HG03460 (cell line): ENCODE results near the gene CLN3.
"Not testable (repeated sequence)": the region's sequence is repeated elsewhere in the genome, so short reads cannot be mapped to it uniquely, and the experiment has no call there.

Experiments
- ATAC-seq: cut with Tn5 transposase; IDR thresholded peaks from one replicate; pipeline ENCODE4 v1.9.1; 2021; ENCODE audit not compliant: unreplicated experiment

CLN3 gene

GRCh38 chr16:28491970-28492474, at the start of gene CLN3:
CLN3 (minus strand) TSS chr16:28492074; CDS start chr16:28491759, 315 bp downstream.
- ATAC-seq: peak; percentile 52

- no peak for ATAC-seq
Measured at GRCh38 chr16:28540346-28540745, 48.5 kb upstream of the CLN3 start.

DNA sequence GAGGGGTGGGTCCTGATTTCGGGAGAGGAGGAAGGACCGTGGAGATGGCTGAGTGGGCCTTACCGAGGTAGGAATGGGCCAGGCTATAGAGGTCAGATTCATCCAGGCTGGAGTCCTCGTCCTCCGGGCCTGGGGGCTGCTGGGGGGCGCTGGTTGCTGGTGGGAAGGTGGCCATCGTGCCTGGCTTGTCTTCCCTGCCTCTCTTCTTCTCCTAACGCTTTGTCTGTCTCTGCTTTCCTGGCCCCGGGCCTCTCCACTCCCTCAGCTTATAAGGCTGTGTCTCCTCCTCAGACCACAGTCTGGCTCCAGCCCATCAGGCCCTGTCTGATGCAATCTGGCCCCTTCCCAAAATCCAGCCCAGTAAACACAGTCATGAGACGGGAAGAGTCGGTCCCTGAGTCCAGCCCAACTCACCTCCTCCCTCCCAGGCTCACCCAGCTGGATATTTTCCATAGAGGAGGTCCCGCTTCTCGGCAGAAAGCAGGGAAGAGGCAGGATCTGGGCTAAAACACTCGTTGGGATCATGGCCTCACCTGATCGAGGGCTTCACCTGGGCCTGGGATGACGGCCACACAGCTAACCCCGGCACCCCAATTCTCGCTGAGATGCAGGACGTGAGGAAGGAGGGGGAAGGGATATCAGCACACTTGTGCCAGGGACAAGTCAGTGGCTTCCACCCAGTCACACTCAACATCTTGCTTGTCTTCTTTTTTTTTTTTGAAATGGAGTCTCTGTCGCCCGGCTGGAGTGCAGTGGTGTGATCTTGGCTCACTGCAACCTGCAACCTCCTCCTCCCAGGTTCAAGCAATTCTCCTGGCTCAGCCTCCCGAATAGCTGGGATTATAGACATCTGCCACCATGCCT, 47.1 kb upstream of the CLN3 start, which contains the start of gene NUPR1:
NUPR1 (minus strand) TSS at position 242 of the 864 bp plus-strand sequence; CDS start at position 175, 67 bp downstream.
- ATAC-seq: no peak

- no peak for ATAC-seq
Measured at GRCh38 chr16:28537964-28538732, 46.3 kb upstream of the CLN3 start.

DNA sequence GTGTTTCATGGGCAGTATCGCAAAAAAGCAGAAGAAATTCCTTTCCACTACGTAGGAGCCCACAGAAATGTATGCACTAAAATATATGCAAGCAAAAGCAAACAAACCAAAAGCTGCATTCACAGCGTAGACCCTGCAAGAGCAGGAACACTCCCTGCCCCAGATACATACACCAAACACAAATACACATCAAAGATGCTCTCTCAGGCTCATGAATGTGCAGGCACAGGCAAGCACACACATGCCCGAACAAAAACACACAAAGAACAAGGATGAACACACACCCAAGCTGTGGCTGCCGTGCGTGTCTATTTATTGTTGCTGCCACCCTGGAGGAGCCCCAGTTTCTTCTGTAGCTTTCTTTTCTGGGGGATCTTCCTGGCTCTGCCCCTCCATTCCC, 45.2 kb upstream of the CLN3 start:
- ATAC-seq: no peak

GRCh38 chr16:28534542-28535373, 42.9 kb upstream of the CLN3 start:
- no peak for ATAC-seq

- no peak for ATAC-seq
Measured at GRCh38 chr16:28532940-28533647, 41.2 kb upstream of the CLN3 start.

GRCh38 chr16:28531777-28532744, 40.2 kb upstream of the CLN3 start:
- ATAC-seq: no peak

DNA sequence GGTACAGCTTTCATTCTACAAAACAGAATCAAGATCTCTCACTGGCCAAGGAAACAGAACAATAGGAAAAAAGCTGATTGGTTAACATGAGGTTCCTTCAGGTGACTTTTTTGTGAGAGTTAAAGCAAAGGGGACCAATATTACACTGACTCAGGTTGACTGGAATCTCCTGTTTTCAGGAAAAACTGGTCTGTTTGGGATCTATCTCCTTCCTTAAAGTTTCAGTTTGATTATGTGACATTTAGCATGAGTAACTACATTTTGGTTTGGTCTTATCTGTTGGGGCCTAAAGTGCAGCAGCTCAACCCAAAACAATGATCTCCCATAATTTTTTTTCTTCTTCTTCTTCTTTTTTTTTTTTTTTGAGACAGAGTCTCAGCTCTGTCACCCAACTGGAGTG, 37.2 kb upstream of the CLN3 start:
- ATAC-seq: no peak

DNA sequence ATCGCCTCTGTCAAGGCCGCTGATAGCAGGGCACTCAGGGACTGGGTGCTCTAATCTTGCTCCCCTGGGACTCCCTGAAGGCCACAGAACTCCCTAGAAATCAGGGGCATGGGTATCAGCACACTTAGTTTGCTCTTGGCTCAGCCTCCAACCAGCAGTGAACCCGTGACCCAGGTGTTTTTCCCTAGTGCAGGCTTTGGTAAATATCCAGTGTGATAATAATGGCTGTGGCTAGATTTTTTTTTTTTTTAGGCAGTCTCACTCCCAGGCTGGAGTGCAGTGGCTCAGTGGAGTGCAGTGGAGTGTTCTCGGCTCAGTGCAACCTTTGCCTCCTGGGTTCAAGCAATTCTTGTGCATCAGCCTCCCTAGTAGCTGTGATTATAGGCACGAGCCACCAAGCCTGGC, 36.6 kb upstream of the CLN3 start:
- ATAC-seq: no peak

GRCh38 chr16:28527985-28528384, 36.1 kb upstream of the CLN3 start:
- ATAC-seq: no peak

DNA sequence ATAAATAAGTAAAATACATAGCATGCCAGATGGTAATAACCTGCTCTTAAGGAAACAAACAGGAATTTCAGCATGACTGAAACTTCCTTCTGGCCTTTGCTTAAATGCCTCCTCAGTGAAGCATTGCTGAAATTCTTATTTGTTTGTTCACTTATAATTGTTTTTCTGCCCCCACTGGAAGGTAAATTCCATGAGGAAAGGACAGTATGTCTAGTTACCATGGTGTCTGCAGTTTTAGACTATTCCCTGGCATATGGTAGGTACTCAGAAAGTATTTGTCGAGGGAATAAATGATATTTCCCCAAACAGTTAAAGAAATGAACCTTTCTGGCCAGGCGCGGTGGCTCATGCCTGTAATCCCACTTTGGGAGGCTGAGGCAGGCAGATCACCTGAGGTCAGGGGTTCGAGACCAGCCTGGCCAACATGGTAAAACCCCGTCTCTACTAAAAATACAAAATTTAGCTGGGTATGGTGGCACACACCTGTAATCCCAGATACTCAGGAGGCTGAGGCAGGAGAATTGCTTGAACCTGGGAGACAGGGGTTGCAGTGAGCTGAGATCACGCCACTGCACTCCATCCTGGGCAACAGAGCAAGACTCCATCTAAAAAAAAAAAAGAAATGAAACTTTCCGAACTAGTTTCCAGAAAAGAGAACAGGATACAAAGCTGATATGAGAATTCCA, 35.4 kb upstream of the CLN3 start:
- not testable (repeated sequence) for ATAC-seq

GRCh38 chr16:28526201-28527099, 34.6 kb upstream of the CLN3 start:
- ATAC-seq: no peak

DNA sequence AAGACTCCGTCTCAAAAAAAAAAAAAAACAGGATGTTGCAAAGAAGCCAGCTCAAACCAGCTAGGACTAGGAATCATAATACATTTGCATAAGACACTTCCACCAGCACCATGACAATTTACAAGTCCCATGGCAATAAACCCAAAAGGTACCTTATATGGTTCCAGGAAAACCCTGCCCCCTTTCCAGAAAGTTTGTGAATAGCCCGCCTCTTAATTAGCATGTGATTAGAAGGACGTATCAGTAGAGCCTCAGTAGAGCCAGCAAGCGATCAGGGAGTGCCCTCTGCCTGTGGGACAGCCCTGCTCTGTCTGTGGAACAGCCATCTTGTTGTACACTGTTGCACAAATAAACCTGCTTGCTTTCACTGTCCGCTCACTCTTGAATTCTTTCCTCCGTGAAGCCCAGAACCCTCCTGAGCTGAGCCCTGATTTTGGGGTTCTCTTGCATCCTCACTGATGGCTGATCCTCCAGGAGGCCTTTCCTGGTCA, 32.9 kb upstream of the CLN3 start:
- no peak for ATAC-seq

DNA sequence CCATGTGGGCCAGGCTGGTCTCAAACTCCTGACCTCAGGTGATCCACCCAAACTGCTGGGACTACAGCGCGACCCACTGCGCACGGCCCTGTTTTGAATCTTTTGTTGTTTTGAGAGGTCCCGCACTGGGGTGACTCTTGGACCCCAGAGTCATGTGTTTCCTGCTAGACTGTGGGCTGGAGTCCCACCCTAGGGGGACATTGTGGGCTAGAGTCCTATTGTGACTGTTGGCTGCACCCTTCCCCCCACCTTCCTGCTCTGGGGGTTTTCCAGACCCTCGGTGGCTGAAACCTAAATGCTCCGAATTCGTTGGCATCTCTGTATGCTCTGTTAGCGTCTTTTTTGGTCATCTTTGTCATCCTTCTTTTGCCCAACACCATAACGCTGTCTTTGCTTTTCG, 30.9 kb upstream of the CLN3 start:
- no peak for ATAC-seq

DNA sequence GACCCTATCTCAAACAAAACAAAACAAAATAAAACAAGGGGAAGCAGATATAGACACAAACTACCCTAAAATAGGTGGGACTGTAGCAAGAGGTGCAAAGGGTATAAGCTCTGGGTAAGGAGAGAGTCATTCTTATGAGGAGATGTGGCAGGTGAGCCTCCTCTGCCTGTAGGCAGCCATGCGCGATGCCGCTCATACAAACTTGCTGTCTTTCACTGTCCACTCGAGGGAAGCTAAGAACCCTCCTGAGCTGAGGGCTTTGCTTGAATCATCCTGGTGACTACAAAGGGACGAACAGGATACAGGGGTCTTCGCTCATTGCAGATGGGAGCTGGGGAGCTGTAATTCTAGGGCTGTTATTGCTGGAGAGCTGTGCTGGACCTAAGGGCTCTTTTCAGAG, 29.6 kb upstream of the CLN3 start:
- ATAC-seq: no peak

GRCh38 chr16:28520672-28521071, 28.8 kb upstream of the CLN3 start:
- no peak for ATAC-seq
